DND-41 (cell line): Measurements from ENCODE around the gene CLEC17A.

Source experiments
- ATAC-seq: fragments of 200-7000 bp; cut with Tn5 transposase; 3 replicates; pipeline ENCODE4 v1.9.1; 2021; ENCODE audit warnings: low read depth; ENCODE audit not compliant: insufficient read depth
- DNase-seq: peaks from one replicate; pipeline ENCODE4 v3.0.0-alpha.2; 2020
- H2AFZ ChIP-seq: 2 replicates; pipeline ENCODE4 v1.6.0; 2012; ENCODE audit warnings: low read depth, low read length
- H3K27ac ChIP-seq: 2 replicates; pipeline ENCODE4 v1.5.1; 2012; ENCODE audit warnings: low read length, inconsistent platforms
- H3K27me3 ChIP-seq: fragments of 200-600 bp; sonication (generic); 2 replicates; pipeline ENCODE4 v1.6.0; 2012; ENCODE audit warnings: low read length, mild to moderate bottlenecking, inconsistent platforms; ENCODE audit not compliant: insufficient read depth, poor library complexity
- H3K36me3 ChIP-seq: 2 replicates; pipeline ENCODE4 v1.5.1; 2012; ENCODE audit warnings: low read length, inconsistent platforms; ENCODE audit not compliant: insufficient read depth
- H3K4me1 ChIP-seq: 2 replicates; pipeline ENCODE4 v1.5.1; 2012; ENCODE audit warnings: mild to moderate bottlenecking, low read length; ENCODE audit not compliant: insufficient read depth
- H3K4me2 ChIP-seq: 2 replicates; pipeline ENCODE4 v1.6.0; 2012; ENCODE audit warnings: mild to moderate bottlenecking, moderate library complexity, low read length, inconsistent platforms; ENCODE audit not compliant: insufficient read depth
- H3K4me3 ChIP-seq, 2 experiments: fragments of 200-600 bp in 1 of 2; shearing (Covaris generic) in 1 of 2; 2 replicates each; pipeline ENCODE4 v1.5.1; 2012 to 2016; ENCODE audit warnings: inconsistent platforms in 2 of 2, low read length in 2 of 2, mild to moderate bottlenecking in 2 of 2, low read depth in 1 of 2, moderate library complexity in 1 of 2
- H3K79me2 ChIP-seq: 2 replicates; pipeline ENCODE4 v1.6.0; 2012; ENCODE audit warnings: low read length, inconsistent platforms; ENCODE audit not compliant: insufficient read depth
- H3K9ac ChIP-seq: 2 replicates; pipeline ENCODE4 v1.6.0; 2012; ENCODE audit warnings: low read depth, mild to moderate bottlenecking, inconsistent platforms, low read length, moderate library complexity
- H3K9me3 ChIP-seq: 2 replicates; pipeline ENCODE4 v1.5.1; 2012; ENCODE audit warnings: low read length, moderate library complexity, mild to moderate bottlenecking, inconsistent platforms; ENCODE audit not compliant: insufficient read depth, severe bottlenecking
- H4K20me1 ChIP-seq: 2 replicates; pipeline ENCODE4 v1.6.0; 2012; ENCODE audit warnings: low read length; ENCODE audit not compliant: insufficient read depth
- CTCF ChIP-seq: IDR thresholded peaks from 2 replicates; pipeline ENCODE4 v1.5.1; 2012; ENCODE audit warnings: borderline replicate concordance, low read length, moderate library complexity, mild to moderate bottlenecking; ENCODE audit not compliant: poor library complexity, severe bottlenecking; ENCODE audit errors: extremely low read depth
- EZH2 ChIP-seq: IDR thresholded peaks from 3 replicates; pipeline ENCODE4 v1.6.1; 2012; ENCODE audit warnings: borderline replicate concordance, low read depth, mild to moderate bottlenecking, moderate library complexity, low read length, inconsistent platforms; ENCODE audit not compliant: severe bottlenecking

The CLEC17A gene

DNA sequence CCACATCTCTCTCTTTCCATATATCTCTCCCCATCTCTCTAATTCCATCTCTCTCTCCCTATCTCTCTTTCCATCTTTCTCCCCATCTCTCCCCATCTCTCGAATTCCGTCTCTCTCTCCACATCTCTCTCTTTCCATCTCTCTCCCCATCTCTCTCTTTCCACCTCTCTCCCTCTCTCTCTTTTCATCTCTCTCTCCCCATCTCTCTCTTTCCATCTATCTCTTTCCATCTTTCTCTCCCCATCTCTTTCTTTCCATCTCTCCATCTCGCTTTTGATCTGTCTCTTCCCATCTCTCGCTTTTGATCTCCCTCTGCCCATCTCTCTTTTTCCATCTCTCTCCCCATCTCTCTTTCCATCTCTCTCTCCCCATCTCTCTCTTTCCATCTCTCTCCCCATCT lies 66.1 kb downstream of the CLEC17A start:
- TF ChIP-seq EZH2: no peak
- TF ChIP-seq CTCF: no peak
- Histone ChIP-seq H3K9ac (no peak overlapping the region), H3K4me3 (no peak overlapping the region), H3K9me3 (no peaks in the 10 kb centered on the region), H3K27ac (no peak overlapping the region), H2AFZ (no peak overlapping the region), H3K4me1 (no peaks in the 10 kb centered on the region), H3K79me2 (no peaks in the 10 kb centered on the region), H4K20me1 (no peaks in the 10 kb centered on the region), H3K27me3 (no peaks in the 10 kb centered on the region), H3K4me2 (no peak overlapping the region), H3K36me3 (no peaks in the 10 kb centered on the region)
- DNase-seq (no peak), ATAC-seq (no peak)

DNA sequence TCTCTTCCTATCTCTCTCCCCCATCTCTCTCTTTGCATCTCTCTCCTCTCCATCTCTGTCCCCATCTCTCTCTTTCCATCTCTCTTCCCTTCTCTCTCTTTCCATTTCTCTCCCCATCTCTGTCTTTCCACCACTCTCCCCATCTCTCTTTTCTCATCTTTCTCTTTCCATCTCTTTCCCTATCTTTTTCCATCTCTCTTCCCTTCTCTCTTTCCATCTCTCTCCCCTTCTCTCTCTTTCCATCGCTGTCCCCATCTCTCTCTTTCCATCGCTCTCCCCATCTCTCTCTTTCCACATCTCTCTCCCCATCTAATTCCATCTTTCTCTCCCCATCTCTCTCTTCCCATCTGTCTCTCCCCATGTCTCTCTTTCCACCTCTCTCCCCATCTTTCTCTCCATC lies 67.3 kb downstream of the CLEC17A start:
- Histone ChIP-seq H3K79me2 (no peaks in the 10 kb centered on the region), H3K9ac (no peak overlapping the region), H3K9me3 (no peaks in the 10 kb centered on the region), H3K4me1 (no peaks in the 10 kb centered on the region), H3K4me2 (no peak overlapping the region), H3K27me3 (no peaks in the 10 kb centered on the region), H3K27ac (no peak overlapping the region), H3K4me3 (no peak overlapping the region), H3K36me3 (no peaks in the 10 kb centered on the region), H4K20me1 (no peaks in the 10 kb centered on the region), H2AFZ (no peak overlapping the region)
- ATAC-seq (no peak), DNase-seq (no peak)
- no peak for TF ChIP-seq CTCF
- no peak for TF ChIP-seq EZH2

DNA sequence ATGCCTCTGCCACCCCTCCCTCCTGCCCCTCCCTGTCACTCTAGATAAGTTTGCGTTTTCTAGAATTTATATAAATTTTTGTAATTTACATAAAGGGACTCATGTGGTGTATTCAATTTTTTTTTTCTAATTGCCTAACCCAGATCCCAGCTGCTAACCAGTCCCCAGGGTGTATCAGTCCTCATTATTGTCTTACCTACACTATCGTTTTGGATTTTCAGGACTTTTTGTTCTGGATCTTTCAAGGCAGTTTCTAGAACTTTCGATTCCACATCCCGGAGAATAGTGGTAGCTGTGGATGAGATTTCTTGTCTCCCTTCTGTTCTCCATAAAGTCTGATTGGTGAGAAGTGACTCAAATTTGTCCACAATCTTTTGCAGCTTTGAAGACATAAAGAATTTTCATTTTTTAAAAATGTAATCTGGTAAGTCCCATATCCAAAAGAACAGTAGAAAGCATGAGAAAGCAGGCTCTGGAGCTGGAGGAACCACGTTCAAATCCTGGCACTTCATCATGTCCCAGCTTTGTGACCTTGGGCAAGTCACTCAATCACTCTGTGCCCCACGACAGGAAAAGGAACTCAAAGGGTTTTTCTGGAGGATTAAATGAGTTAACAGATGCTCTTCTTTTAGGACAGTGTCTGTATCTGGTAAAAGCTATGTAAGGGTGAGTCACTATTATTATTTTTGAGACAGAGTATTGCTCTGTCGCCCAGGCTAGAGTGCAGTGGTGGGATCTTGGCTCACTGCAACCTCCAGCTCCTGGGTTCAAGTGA lies 72.1 kb downstream of the CLEC17A start:
- TF ChIP-seq CTCF (no peak), EZH2 (no peak)
- DNase-seq: no peak
- H3K4me1 ChIP-seq: no peaks in the 10 kb centered on the region
- H3K27ac ChIP-seq: no peak overlapping the region
- no peaks in the 10 kb centered on the region for H3K79me2 ChIP-seq
- H4K20me1 ChIP-seq: no peaks in the 10 kb centered on the region
- H3K4me2 ChIP-seq: no peak overlapping the region
- no peaks in the 10 kb centered on the region for H3K27me3 ChIP-seq
- ATAC-seq: no peak
- H3K4me3 ChIP-seq: no peak overlapping the region
- no peak overlapping the region for H3K9ac ChIP-seq
- H3K36me3 ChIP-seq: no peaks in the 10 kb centered on the region
- H3K9me3 ChIP-seq: no peaks in the 10 kb centered on the region
- no peak overlapping the region for H2AFZ ChIP-seq
